Germinal center (tissue), 1 donor: ENCODE results near the gene COL10A1.
"Not testable (repeated sequence)": the region's sequence is repeated elsewhere in the genome, so short reads cannot be mapped to it uniquely, and the experiment has no call there.

Experiments used
- DNase-seq: peaks from one replicate; pipeline ENCODE4 v3.0.0; 2012; ENCODE audit warnings: mixed read lengths, low spot score

Gene COL10A1

GRCh38 chr6:116120430-116120829, 5.5 kb downstream of the COL10A1 start:
- DNase-seq: no peak

- no peak for DNase-seq
Measured at GRCh38 chr6:116118608-116119007, 7.3 kb downstream of the COL10A1 start.

GRCh38 chr6:116115781-116116180, 10.2 kb downstream of the COL10A1 start:
- DNase-seq: no peak

GRCh38 chr6:116113386-116113785, 12.5 kb downstream of the COL10A1 start:
- DNase-seq: no peak

- DNase-seq: peak; percentile 21
Measured at GRCh38 chr6:116111552-116112528, 14.1 kb downstream of the COL10A1 start.

- no peak for DNase-seq
Measured at GRCh38 chr6:116108836-116109235, 17.1 kb downstream of the COL10A1 start.

- no peak for DNase-seq
Measured at GRCh38 chr6:116106146-116106545, 19.8 kb downstream of the COL10A1 start.

- no peak for DNase-seq
Measured at GRCh38 chr6:116105247-116105646, 20.7 kb downstream of the COL10A1 start.

- no peak for DNase-seq
Measured at GRCh38 chr6:116104636-116105035, 21.3 kb downstream of the COL10A1 start.

GRCh38 chr6:116102873-116103272, 23.1 kb downstream of the COL10A1 start:
- DNase-seq: no peak

- DNase-seq: no peak
Measured at GRCh38 chr6:116101790-116102189, 24.1 kb downstream of the COL10A1 start.

- no peak for DNase-seq
Measured at GRCh38 chr6:116101302-116101718, 24.6 kb downstream of the COL10A1 start.

GRCh38 chr6:116100419-116101301, 25.3 kb downstream of the COL10A1 start, which contains the start of gene NT5DC1:
TSS of gene NT5DC1 (plus strand) at chr6:116100853. CDS start at chr6:116100931, 78 bp downstream.
- DNase-seq: peak; percentile 91

GRCh38 chr6:116099036-116099435, 26.9 kb downstream of the COL10A1 start:
- DNase-seq: no peak

- no peak for DNase-seq
Measured at GRCh38 chr6:116096979-116097816, 28.7 kb downstream of the COL10A1 start.

- DNase-seq: not testable (repeated sequence)
Measured at GRCh38 chr6:116096048-116096759, 29.7 kb downstream of the COL10A1 start.

GRCh38 chr6:116094041-116094440, 31.9 kb downstream of the COL10A1 start:
- no peak for DNase-seq

- no peak for DNase-seq
Measured at GRCh38 chr6:116090251-116090650, 35.7 kb downstream of the COL10A1 start.

GRCh38 chr6:116088946-116089345, 37.0 kb downstream of the COL10A1 start:
- no peak for DNase-seq

- DNase-seq: no peak
Measured at GRCh38 chr6:116087437-116088027, 38.4 kb downstream of the COL10A1 start.

- no peak for DNase-seq
Measured at GRCh38 chr6:116084284-116084683, 41.6 kb downstream of the COL10A1 start.
